HG03378 (cell line): ENCODE data around the gene UFSP1.
A peak's percentile ranks its signal among the peaks of the same experiment; 100 is the strongest.

ENCODE experiments used
- ATAC-seq: cut with Tn5 transposase; IDR thresholded peaks from one replicate; pipeline ENCODE4 v1.9.1; 2021; ENCODE audit warnings: mild to moderate bottlenecking, moderate library complexity; ENCODE audit not compliant: unreplicated experiment

The UFSP1 gene

GRCh38 chr7:100895956-100896731 lies 6.6 kb upstream of the UFSP1 start:
- no peak for ATAC-seq

DNA sequence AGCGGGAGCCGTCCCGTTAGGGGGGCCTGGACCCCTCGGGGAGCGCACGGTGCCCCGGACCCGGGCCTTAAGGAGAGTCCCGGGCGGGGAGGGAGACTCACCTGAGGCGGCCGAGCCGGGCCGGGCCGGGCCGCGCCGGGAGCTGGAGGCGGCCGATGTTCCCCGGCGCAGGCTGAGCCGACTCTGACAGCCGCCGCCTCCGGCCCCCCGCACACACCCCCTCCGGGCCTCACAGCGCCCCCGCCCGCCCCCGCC lies 6.1 kb upstream of the UFSP1 start, which contains the start of gene ACHE:
ACHE (minus strand) TSS at position 188 of the 255 bp plus-strand sequence. CDS start 1,656 bp downstream, outside the sequence.
- no peak for ATAC-seq

GRCh38 chr7:100894860-100895700 lies 5.6 kb upstream of the UFSP1 start:
- ATAC-seq = no peak

GRCh38 chr7:100893910-100894721 lies 4.6 kb upstream of the UFSP1 start:
- ATAC-seq = no peak

DNA sequence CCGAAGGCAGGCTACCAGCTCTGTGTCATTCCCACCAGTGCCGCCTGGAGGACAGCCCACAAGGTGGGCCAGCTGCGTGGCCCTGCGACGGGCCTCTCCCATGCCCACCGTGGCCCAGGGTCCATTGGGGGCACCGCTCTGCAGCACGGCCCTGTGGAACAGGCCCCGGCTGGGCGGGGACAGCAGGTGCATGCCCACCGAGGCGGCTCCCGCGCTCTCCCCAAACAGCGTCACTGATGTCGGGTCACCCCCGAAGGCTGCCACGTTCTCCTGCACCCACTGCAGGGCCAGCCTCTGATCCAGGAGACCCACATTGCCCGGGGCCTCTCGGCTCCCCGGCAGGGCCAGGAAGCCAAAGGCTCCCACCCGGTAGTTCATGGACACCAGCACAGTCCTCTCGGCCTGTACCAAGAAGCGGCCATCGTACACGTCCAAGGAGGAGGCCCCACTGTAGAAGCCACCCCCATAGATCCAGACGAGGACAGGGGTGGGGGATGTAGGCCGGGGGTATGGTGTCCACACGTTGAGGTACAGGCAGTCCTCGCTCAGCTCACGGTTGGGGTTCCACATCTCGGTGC lies 3.9 kb upstream of the UFSP1 start:
- no peak for ATAC-seq

- no peak for ATAC-seq
These were observed 3.1 kb upstream of the UFSP1 start for GRCh38 chr7:100892364-100893317.

DNA sequence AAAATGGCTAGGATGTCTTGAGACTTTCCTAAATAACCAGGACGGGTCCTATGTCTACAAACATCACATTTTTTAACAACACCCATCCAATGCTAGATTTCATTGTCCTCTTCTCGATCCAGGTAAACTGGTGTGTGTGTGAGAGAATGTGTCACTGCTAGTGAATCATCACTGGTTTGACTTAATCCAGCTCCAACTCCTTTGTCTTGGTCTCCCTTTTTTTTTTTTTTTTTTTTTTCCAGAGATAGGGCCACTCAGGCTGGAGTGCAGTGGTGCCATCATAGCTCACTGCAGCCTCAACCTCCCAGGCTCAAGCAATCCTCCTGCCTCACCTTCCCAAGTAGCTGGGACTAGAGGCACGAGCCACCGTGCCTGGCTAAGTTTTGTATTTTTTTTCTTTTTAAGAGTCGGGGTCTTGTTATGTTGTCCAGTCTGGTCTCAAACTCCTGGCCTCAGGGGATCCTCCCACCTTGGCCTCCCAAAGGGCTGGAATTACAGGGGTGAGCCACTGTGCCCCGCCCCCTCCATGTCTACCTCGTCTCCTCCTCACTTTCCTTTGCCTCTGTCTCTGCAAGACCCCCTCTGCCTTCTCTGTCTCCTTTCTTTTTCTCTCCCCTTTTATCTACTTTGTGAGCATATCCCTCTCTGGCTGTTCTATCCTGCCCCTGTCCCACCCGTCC lies 2.2 kb upstream of the UFSP1 start:
- ATAC-seq = no peak

DNA sequence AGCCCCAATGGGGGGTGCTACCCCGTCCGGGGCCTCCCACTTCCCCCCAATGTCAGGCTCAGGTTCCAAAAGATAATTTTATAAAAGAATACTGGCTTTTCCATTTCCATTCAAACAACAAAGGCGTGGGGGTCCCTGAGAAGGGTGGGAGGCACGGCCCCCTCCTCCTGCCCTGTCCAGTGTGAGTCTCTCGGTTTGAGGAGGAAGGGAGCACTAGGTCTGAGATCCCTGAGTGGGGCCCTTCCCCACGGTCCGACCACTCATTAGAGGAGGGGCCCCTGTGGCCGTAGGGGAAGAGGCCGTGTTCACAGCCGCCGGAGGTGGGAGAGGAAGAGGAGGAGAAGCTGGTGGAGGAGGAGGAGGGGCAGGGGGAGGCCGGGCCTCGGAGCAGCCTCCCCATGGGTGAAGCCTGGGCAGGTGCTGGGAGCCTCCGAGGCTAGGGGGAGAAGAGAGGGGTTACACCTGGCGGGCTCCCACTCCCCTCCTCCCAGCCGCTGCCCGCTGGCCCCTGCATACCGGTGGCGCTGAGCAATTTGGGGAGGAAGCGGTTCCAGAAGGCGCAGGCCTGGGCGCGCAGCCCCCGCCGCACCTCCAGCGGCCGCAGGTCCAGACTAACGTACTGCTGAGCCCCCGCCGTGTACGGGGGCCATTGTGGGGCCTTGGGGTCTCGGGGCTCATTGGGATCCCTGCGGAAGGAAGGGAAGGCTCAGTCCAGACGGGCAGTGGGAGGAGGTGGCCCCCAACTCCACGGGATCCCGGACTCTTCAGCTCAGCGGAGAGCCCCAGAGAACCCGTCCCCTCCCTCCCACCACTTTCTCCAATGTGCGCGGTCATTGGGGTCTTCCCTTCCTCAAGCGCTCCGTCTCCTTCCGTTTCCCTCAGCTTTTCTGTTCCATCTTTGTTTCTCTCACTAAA lies 1.4 kb upstream of the UFSP1 start:
- no peak for ATAC-seq

DNA sequence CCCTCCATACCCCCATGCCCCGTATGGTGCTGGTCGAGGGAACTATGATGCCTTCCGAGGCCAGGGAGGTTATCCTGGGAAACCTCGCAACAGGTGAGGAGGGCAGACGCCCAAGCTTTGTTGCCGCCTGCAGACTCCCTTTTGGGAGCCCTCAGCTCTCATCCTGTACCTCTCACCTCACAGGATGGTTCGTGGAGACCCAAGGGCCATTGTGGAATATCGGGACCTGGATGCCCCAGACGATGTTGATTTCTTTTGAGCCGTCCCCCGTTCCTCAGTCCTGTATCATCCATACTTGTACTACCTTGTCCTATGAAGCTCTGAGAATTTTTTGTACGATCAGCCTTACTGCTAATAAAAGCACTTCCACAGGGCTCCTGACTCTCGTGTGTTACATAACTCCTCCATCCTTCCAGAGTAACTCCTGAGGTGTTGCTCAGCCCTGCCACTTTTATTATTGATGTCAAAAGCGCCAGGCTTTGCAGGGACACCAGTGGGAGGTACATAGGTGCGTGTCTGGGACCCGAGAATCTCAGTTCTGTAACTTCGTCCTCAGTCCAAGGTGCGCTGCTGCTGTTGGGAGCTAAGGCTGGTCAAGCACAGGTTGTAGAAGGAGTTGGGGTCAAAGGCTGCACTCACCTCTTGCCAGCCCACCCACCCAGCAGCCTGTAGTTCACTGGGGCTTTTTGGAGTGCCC lies 1.1 kb downstream of the UFSP1 start:
- no peak for ATAC-seq

- peak; percentile 44 for ATAC-seq
These were observed 1.8 kb downstream of the UFSP1 start for GRCh38 chr7:100887516-100888290.

GRCh38 chr7:100886936-100887515 lies 2.5 kb downstream of the UFSP1 start:
- ATAC-seq = peak; percentile 2

DNA sequence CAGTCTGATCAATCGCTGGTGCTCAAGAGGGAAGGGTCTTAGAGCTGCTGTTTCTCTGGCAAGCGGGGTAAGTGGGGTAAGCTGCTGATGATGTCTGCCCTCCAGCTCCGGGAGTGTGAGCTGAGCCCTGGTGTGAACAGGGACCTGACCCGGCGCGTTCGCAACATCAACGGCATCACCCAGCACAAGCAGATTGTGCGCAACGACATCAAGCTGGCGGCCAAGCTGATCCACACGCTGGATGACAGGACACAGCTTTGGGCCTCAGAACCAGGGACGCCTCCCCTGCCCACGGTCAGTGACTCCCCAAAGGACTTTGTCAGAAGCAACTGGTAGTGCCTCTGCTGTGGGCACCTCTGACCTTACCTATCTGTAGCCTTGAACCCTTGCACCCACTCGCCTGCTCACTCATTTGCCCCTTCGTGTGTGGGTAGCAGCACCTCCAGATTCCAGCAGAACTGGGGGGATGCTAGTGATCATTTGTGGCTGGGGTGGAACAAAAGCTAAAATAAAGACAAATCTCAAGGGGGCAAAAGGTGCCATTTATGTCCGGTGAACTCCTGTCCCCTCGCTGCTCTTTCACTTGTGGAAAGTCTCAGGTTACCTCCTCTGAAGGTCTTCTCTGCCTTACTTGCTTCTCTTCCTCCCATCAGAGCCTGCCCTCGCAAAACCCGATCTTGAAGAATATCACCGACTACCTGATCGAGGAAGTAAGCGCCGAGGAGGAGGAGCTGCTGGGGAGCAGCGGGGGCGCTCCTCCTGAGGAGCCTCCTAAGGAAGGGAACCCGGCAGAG lies 3.2 kb downstream of the UFSP1 start:
- no peak for ATAC-seq

DNA sequence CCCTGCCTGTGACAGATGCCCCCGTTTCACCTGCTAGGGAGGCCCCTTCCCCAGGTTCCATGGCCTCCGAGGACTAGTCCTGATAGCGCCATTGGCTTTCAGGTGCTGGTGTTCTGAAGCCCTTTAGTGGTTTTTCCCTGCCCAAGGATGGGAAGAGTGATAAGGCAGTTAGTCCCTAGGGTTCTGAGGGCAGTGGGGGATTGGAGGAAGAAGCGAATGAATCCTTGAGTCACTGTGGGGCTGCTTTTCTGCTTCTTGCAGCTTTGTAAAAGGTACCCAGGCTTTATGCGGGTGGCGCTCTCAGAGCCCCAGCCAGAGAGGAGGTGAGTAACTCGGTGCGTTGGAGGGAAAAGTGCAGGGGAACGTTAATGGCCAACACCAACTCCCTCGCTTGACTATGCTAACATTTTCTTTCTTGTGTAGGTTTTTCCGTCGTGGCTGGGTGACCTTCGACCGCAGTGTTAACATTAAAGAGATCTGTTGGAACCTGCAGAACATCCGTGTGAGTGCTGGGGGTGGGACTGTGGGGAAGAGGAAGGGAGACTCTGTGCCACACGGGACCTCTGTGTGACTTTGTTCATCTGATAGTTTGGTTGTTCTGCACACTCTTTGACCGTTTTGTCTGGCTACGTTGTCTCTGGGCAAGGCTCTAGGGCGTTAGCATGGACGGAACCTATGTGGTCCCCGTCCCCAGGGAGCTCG lies 3.9 kb downstream of the UFSP1 start:
- ATAC-seq = no peak

- ATAC-seq = no peak
These were observed 4.6 kb downstream of the UFSP1 start for GRCh38 chr7:100884736-100885439.
